Ramos (cell line): Measurements from ENCODE around the gene BRD7.

Source experiments
- in situ Hi-C: fragments of 300-500 bp; cut with MboI; formaldehyde crosslinking; loops from one replicate; pipeline ENCODE4 v1.14.3; 2022; ENCODE audit warnings: low sequenced_read_pairs; ENCODE audit not compliant: unreplicated experiment

Gene BRD7

DNA sequence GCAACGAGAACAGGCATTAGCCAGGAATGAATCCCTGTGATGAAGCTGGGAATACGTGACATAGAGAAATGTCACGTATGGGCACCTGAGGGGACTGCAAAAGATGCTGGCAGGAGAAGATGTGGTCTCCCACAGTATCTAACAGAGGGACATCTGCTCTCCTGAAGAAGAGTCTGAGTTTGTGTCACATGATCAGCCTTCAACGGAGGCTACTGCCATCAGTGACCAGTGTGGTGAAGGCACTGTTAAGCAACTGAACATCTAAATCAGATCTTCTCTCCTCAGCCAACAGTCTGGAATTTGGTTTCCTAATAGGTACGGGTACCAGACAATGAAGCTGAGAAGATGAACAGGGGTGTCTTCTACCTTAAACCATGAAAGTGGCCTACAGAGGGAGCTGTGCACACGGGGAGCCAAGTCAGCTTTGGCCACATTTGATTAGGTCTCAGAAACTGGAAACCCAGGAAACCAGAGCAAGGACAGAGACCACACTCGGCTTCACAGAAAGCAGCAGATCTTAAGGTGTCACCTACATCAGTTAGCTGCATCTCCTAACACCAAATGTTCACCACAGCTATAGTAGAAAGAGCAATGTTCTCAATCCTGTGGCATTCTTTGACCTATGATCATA lies 41.8 kb downstream of the BRD7 start:
- in situ Hi-C loops = no loop called here

DNA sequence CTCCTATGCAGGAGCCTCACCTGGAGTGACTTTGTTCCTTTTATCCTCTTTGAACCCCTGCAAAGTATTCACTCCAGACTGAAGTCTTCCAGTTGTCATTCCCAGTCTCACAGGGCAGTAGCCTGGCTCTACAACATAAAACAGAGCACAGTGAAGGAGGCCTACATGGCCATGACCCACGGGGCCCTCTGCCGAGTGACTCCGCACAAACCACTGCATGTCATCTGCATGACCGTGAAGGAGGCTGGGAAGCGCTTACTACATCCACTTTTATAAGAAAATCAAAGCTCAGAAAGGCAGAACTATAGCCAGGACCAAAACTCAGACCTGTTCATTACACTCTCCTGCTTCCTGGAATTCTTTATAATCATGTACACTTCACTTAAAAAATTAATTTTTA lies 42.5 kb downstream of the BRD7 start:
- in situ Hi-C loops = no loop called here

DNA sequence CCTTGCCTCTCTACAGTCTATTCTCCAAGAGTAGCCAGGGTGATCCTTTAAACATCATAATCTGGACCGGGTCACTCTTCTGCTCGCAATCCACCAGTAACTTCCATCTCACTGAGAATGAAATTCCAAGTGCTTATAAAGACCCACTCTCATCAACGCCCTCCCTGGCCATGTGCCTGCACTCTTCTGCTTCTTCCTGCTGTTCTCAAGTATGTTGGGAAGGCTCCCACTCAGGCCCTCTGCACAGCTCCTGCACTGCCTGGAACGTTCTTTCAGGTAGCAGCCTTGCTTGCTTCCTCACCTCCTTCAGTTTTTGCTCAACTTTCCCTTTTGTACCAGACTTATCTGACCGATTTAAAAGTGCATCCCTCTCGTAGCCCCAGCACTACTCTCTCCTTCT lies 44.4 kb downstream of the BRD7 start:
- in situ Hi-C loops = no loop called here

DNA sequence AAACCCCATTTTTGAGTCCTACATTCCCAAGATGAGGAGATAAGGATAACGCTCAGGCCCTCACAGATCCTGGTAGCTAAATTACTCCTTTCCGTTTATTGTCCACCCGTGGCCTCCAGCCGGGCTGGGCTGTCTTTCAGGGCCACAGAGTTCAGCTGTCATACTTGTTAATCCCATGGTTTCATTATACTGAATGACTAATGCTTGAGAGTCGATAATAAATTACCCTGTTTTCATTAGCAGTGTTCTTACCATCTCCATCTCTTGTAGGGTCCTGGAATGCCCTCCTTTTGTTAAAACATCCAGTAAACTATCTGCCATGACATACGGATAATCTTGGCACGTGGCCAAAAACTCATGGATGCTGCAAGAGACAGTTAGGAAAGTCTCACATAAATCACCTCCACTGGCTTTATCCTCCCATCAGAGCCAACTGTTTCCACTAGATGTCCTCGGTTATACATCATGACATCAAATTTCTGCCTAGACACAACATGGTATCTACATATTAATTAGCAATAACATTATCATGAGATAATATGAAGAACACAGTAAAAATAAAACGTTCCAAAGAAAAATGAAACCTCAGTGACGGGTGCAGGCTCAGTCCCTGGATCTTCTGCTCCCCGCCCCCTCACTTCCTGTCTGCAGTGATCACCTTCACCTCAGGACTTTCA lies 45.3 kb downstream of the BRD7 start:
- in situ Hi-C loops = no loop called here

DNA sequence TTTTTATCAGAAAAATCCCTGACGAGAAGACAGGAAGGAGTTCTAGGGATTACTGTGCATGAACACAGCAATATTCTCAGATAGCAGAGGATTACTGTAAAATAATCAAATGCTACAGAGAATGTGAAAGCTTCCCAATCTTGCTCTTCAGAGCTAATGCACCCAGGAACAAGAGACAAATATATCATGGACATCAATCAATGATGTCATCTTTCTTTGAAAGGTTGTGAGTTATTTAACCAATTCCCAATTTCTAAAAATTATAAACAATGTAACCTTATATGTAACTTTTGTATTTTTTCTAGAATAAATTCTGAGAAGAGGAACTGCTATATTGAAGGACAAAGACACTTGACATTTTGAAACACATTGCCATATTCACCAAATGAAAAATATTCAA lies 46.5 kb downstream of the BRD7 start:
- in situ Hi-C loops = no loop called here

DNA sequence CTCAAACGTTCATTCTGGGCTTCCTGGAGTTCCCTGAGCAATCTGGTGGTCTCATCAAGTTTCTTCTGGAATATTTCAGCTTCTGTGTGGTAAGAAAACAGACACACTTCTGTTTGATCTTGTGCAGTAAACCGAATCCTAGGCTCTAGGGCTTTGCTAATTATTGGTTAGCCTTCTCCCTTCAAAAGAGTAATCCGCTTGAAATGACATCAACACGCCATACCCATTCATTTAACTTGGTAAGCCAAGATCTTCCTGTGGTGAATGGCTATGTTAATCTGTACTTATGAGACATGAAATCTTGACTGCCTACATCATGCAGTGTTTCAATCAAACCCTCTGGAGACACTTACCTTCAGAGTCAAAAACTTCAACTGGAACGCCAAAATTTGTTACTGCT lies 48.5 kb downstream of the BRD7 start:
- in situ Hi-C loops = no loop called here

DNA sequence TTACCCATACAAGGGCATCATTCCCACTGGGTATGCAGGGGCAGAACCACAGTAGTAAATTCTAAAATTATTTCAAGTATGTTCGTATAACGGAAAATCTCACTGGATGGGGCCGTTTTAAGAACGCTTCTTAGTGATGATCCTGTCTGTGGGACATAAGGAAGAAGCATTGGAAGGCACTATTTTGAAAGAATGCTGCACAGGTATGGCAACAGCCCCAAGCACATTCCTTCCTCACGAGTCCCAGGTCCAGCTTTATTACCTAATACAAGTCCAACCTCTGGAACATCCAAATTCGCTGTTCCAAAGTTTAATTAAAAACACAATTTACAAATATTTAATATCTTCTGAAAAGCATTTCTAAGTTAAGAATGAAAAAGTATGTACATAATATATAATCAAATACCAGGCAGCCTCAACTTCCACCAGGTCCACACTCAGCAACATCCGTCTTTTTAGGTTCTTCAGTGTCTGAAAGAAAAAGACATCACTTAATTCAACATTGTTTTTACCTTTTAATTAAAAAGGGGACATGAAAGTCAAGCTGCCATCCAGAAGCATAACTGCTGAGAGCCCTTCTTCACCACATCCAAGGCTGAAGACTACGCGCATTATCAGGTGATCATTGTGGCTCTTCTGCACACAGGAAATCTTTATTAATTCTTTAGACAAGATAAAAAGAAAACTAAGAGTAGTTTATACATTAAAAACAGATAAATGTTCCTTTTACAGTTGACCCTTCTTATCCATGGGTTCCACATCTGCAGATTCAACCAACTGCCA lies 49.8 kb downstream of the BRD7 start:
- in situ Hi-C loops = no loop called here

DNA sequence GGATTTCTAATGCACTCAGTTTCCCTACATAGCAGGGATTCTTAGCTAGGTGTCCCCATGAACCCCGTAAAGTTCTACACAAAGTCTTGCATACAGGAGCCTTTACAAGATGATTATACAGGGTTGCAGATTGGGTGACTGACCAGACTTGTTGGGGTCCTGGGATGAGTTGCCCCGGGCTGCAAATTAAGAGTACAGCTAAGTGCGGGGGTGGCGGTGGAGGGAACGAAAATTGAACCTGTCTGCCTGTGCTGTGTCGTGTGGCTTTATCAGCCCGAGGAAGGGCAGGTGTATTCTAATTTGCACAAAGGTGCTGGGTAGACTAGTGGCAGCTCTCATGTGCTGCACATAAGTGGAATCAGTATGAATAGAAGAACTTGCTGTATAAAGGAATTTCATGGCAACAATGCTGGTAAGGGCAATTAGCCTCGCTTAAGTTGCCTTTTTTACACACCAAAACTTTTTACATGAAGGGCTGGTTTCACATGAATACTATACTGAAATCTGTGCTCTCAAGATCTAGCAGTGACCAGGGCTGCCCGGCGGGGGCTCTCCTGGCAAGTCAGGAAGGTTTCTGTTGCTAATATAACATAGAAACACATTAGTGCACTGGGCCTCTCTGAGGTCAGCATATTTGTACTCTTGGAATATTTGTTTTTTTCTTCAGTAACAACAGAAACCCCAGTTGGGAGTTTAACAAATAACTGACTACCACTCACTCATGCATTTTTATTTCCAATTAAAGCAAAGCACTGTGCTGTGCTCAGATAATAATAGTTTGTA lies 51.7 kb downstream of the BRD7 start:
- in situ Hi-C loops = no loop called here

DNA sequence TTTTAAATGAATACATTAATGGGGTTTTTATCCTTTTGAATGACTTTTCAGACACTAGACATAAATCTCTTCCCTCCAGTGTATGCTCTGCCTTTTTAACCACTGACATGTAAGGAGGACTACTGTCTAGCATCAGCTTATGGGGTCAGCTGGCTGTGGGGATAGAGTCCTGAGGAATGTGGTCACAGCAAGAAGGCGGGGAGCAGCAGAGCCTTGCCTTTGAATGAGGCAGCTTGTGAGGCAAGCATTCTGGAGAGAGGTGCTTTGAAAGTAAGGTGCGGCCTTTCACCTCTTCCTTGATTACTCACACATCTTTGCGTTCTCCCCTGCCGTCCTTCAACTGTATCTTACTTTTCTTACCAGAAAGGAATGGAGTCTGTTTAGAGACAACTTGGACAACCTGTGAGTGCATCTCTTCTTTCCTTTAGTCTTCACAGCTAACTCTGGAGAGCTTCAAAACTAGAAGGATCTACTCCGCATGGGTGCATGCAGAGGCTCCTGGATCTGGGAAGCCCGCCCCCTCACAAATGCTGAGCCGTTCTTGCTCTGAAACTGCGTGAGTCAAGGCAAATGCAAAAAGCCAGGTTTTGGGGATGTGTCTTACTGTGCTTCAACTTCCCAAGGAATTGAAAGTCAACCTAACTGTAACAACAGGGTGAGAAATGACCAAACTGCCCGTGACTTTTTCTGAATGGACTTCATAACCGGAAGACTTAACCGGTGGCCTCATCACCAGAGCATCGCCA lies 52.5 kb downstream of the BRD7 start:
- in situ Hi-C loops = no loop called here

DNA sequence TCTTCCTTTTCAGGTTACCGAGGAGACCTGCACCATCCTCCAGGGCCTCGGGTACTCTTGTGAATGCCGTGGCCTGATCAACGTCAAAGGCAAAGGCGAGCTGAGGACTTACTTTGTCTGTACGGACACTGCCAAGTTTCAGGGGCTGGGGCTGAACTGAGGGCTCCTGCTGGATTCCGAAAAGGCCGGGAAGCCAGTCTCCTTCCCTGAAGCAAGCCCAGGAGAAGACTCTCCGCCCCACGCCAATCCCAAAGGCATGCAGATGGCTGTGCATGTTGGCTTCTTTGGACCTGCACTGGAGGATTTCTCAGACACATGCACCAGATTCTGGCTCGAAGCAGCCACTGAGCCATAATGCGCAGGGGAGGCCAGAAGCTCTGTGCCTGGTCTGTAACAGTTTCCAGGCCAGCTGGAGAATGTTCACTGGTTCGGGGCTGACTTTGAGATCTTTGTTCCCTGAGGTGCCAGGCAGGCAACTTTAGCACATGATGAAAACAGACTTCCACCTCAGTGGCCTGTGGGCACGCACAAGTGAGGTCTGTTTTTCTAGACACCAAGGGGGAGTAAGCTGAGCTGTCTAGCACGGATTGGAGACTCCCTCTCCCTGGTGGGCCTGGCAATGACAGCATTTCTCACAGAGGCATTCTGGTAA lies 53.3 kb downstream of the BRD7 start:
- in situ Hi-C loops = no loop called here

DNA sequence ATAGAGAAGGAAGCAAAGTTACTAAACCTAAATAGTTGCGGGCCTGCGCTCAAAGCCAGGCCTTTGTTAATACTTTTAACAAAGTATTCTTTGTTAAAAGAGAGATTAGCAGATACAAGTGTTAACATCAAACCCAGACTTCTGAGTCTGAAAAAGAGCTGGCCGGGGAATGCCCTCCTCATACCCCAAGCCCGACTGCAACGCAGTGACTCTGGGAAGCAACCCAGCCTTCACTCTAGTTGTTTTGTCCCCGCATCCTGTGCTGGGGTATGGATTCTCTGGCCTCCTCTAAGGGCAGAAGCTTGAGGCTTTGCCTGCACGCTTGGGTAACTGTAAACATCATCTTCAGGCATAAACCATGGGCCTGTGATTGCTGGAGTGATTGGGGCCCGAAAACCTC lies 54.1 kb downstream of the BRD7 start:
- in situ Hi-C loops = no loop called here

DNA sequence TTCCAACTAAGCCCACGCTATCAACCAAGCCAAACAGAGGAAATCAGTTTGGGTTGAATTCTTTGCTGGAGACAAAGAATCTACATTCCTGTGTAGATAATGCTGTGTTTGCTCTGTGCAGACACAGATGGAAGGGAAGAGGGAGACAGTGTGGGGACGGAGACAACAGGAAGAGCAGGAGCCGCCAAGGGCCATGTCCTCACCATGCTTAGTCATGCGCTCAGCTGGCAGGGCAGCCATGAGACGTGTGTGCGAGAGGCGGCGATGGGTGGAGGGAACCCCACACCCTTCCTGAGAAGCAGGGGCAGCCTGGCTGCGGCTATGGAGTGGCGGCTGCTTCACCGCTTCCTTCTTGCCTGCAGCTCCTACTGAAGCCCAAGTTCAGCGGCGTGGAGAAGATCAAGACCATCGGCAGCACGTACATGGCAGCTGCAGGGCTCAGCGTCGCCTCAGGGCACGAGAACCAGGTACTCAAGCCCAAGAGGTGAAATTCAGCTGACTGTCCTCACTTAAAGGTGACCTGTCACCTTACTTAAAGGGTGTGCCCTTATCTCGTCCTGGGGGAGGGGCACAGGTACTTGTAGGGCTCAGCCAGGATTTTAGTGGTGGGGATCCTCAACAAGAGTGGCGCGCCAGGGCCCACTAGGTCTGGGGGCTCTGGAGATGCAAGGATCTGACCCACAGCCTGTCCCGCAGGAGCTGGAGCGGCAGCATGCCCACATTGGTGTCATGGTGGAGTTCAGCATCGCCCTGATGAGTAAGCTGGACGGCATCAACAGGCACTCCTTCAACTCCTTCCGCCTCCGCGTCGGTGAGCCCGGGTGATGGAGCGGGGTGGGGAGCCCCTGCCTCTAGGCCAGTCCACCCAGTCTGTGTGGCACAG lies 55.0 kb downstream of the BRD7 start:
- in situ Hi-C loops = no loop called here

DNA sequence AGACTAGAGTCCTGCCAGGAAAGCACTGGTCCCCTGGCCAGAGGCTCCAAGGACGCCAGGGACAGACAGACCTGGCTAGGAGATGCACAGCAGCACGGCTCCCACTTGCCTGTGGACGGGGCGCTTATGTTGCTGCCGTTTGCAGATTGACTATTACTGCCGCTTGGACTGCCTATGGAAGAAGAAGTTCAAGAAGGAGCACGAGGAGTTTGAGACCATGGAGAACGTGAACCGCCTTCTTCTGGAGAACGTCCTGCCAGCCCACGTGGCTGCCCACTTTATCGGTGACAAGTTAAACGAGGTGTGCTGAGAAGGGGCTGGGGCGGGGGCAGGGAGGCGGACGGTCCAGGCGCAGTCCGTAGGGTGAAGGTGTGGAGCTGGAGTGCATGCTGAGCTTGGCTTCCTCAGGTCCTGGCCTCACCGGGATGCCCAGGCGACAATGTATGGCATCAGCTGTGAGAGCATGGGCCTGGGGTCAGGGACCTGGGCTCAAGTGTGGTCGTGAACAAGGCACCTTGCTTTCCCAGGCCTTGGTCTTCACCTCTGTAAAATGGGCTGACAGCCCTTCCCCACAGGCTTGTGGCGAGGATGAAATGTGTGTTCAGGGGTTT lies 56.8 kb downstream of the BRD7 start:
- in situ Hi-C loops = no loop called here

DNA sequence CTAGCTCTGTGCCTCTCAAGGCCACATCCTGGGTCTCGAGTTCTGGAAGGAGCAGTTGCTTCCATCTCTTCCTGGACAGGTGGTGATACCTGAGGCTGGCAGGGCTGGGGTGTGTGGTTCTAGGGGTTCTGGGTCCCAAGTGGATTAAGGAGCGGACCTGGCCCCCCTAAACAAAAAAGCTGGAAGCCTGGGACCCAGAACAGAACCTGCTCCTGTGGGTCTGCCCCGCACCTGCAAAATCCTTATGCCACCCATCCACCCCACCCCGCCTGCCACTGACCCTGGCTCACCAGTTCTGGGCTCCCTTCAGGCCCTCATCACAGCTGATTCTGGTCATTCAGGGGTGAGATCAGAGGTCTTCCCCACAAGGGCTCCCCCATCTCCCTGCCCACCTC lies 57.7 kb downstream of the BRD7 start:
- in situ Hi-C loops = no loop called here

DNA sequence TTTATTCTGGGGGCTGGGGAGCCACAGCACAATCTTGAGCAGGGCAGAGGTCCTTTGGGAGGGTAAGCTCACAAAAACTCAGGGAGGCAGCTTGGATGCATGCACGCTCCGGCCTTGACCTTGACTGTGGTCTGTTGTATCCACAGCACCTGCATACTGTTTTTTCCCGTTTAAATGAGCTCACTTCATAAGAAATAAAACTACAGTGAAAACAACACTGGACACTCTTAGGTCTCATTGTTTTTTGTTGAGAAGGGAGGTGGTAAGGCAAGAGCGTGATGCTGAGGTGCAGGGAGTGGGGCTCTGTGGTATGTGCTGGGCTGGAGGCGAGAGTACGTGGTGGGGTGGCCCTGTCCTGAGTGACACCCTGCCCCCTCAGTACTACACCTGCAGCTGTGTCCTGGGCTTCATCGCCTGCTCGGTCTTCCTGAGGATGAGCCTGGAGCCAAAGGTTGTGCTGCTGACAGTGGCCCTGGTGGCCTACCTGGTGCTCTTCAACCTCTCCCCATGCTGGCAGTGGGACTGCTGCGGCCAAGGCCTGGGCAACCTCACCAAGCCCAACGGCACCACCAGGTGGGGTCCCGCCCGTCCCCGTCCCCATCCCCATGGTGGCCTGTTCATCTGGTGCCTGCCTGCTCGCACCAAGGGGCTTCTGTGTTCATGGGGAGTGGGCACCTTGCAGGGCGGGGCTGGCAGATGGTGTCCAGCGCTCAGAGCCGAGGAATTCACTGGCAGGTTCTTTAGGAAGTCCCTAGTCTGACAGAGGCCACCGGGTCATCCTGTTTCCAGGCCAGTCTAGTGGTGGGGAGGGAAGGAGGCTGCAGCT lies 58.3 kb downstream of the BRD7 start:
- in situ Hi-C loops = no loop called here

DNA sequence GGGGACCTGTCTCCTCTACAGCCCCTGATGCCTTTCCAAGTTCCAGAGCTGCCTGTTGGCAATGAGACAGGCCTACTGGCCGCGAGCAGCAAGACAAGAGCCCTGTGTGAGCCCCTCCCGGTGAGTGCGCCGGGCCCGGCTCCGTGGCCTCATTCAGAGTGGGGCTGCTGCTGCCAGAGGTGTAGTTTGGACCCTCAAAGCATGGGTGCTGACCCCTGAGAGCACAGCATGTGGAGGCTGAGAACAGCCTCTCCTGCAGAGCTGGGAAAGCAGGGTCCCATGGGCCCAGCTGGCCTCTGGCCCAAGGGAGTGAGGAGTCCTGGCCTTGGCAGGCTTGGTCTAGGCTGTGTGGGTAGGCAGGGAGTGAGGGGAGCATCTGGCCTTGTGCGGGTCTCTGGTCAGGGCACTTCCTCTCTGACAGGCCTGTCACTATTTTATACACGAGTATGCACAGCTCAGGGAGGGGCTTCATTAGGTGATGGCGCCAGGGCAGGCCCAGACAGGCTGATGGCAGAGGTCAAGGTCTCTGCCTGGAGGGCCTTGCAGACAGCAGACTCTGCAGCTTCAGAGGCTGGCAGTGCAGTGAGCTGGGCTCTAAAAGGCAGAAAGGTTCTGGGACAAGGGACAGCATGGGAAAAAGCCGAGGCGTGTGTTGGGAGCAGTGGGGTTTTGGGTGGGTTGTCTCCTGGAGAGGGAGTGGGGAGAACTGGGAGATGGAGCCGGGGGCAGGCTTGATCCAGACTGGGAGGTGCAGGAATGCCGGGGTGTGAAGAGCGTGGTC lies 59.1 kb downstream of the BRD7 start:
- in situ Hi-C loops = no loop called here

DNA sequence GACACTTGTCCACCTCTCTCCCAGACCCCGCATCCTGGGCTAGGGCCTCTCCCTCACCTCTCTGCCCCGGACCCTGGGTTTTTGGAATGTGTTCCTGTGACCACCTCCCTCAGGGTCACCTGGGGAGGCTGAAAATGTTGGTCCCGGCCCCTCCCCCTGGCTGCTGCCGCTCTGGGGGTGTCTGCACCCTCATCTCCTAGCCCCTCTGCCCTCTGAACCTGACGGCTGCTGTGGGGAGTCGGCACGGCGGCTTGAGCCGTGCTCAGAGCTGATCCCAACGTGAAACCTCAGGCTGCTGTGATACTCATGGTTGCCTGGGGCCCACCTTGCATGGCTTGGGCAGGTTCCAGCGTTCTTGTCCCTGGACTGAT lies 59.6 kb downstream of the BRD7 start:
- in situ Hi-C loops = no loop called here
